Loucy (cell line): ENCODE results near the gene FZR1.

Source experiments
- CTCF ChIP-seq: fragments of 200-600 bp; sonication (generic); conservative IDR thresholded peaks from 2 replicates; pipeline ENCODE4 v1.5.1; 2014; ENCODE audit warnings: mild to moderate bottlenecking, antibody characterized with exemption, low read length
- EZH2phosphoT487 ChIP-seq: fragments of 200-600 bp; IDR thresholded peaks from 2 replicates; pipeline ENCODE4 v1.6.1; 2018; ENCODE audit warnings: antibody characterized with exemption, mild to moderate bottlenecking, moderate library complexity, borderline replicate concordance

GRCh38 chr19:3521104-3521445, 15.0 kb downstream of the FZR1 start:
- no peak for TF ChIP-seq CTCF
- no peak for TF ChIP-seq EZH2phosphoT487
